ENCODE measurements around the gene ITGA6.

- TF ChIP-seq CTCF (IDR thresholded peaks at IDR 0.05) (no peak), POLR2A (IDR thresholded peaks at IDR 0.05) (no peak)
Observed at GRCh38 chr2:172442072-172442895, 14.9 kb downstream of the ITGA6 start.

Measured in thyroid gland (tissue), 4 donors.